Right cardiac atrium (tissue), 5 donors: ENCODE measurements around the gene COL5A1. TPM values are rescaled to one million over a fixed set of nuclear protein-coding genes. Genes with fewer than 3 reads are reported as not detected.

ENCODE experiments used
- ATAC-seq, 2 donors: fragments of 200-7000 bp; cut with Tn5 transposase; one replicate each; pipeline versions ENCODE4 v1.8.0 to v1.9.1; 2020; ENCODE audit warnings: moderate library complexity in 2 of 2, mild to moderate bottlenecking in 1 of 2
- DNase-seq, 3 donors: peaks; one replicate each; pipeline ENCODE4 v3.0.0-alpha.2; 2020
- H3K27ac ChIP-seq: one replicate; pipeline ENCODE4 v1.5.1; 2013; ENCODE audit warnings: mild to moderate bottlenecking, low read length, control low read depth, moderate library complexity
- H3K27me3 ChIP-seq: one replicate; pipeline ENCODE4 v1.6.1; 2013; ENCODE audit not compliant: control insufficient read depth, insufficient read depth
- H3K4me1 ChIP-seq: one replicate; pipeline ENCODE4 v1.6.1; 2013; ENCODE audit warnings: low read length; ENCODE audit not compliant: control insufficient read depth, insufficient read depth
- H3K4me3 ChIP-seq: one replicate; pipeline ENCODE4 v1.5.1; 2013; ENCODE audit warnings: low read length, control low read depth
- H3K9me3 ChIP-seq: one replicate; pipeline ENCODE4 v1.6.1; 2013; ENCODE audit warnings: low read length; ENCODE audit not compliant: control insufficient read depth
- WGBS: extraction: QIAGEN DNeasy Blood & Tissue Kit; methylation state at CpG from one replicate; pipeline ENCODE4 v1.1.7; 2013; 5-methylcytosine and 5-hydroxymethylcytosine counted together
- intact Hi-C, 4 donors: fragments of 100-400 bp; cut with DNase I; formaldehyde crosslinking; loops; one replicate each; pipeline versions ENCODE4 v1.11.0 to v1.14.0; 2022 to 2023
- polyA plus RNA-seq: library from polyadenylated mRNA; stranded (reverse); fragments of 200-250 nt; gene quantifications from one replicate; pipeline ENCODE4 v1.2.3, GENCODE V29; 2013
- total RNA-seq, 4 donors: library from RNA; stranded (reverse); fragmentation: NEBNext Ultra II Directional; extraction: Animal tissue kit (Norgen Biotek cat#: 25700); gene quantifications; one replicate each; pipeline ENCODE4 v1.2.1, GENCODE V29; 2021
- donor health status: healthy with polysubstance abuse.
- donor health status: DM: no; HTN: yes; CAD: no.
- donor health status: DM: no; HTN: no; CAD: no.
- donor health status: DM: no; HTN: yes; CAD: no; lungs with severe emphysema.
- donor health status: DM: yes; HTN: yes; CAD: no.

The COL5A1 gene
- total and polyA plus RNA-seq, 5 donors, result 15.4 to 35.8 (median 22.7) TPM

- Histone ChIP-seq H3K27me3 (no peaks in the 10 kb centered on the region), H3K9me3 (no peaks in the 10 kb centered on the region), H3K4me1 (no peaks in the 10 kb centered on the region), H3K27ac (no peak overlapping the region), H3K4me3 (no peak overlapping the region)
- 93% methylated on average over 5 of the region's 5 CpGs for WGBS
- DNase-seq (no peak), ATAC-seq (no peak)
- intact Hi-C loops, result no loop called here
These were observed 110.0 kb downstream of the COL5A1 start for GRCh38 chr9:134751622-134752021.

- ATAC-seq (no peak), DNase-seq (no peak)
- Histone ChIP-seq H3K4me3 (no peak overlapping the region), H3K9me3 (no peaks in the 10 kb centered on the region), H3K27ac (no peak overlapping the region), H3K4me1 (no peaks in the 10 kb centered on the region), H3K27me3 (no peaks in the 10 kb centered on the region)
- WGBS, result 79% methylated on average over 16 of the region's 16 CpGs
- intact Hi-C loops, result no loop called here
These were observed 111.0 kb downstream of the COL5A1 start for GRCh38 chr9:134752471-134753168.

GRCh38 chr9:134753191-134753590, 111.6 kb downstream of the COL5A1 start:
- Histone ChIP-seq H3K27me3 (no peaks in the 10 kb centered on the region), H3K9me3 (no peaks in the 10 kb centered on the region), H3K27ac (no peak overlapping the region), H3K4me1 (no peaks in the 10 kb centered on the region), H3K4me3 (no peak overlapping the region)
- DNase-seq (no peak), ATAC-seq (no peak)
- 95% methylated on average over 11 of the region's 11 CpGs for WGBS
- intact Hi-C loops, result no loop called here

- WGBS, result 90% methylated on average over 14 of the region's 14 CpGs
- no peak overlapping the region for H3K4me3 ChIP-seq
- H3K27me3 ChIP-seq, result no peaks in the 10 kb centered on the region
- intact Hi-C loops, result no loop called here
- no peaks in the 10 kb centered on the region for H3K9me3 ChIP-seq
- H3K27ac ChIP-seq, result no peak overlapping the region
- DNase-seq, result no peak
- no peak for ATAC-seq
- H3K4me1 ChIP-seq, result no peaks in the 10 kb centered on the region
These were observed 113.8 kb downstream of the COL5A1 start for GRCh38 chr9:134755221-134755907.

- no peak overlapping the region for H3K4me3 ChIP-seq
- WGBS, result 89% methylated on average over 10 of the region's 10 CpGs
- ATAC-seq (no peak), DNase-seq (no peak)
- no peaks in the 10 kb centered on the region for H3K4me1 ChIP-seq
- no peaks in the 10 kb centered on the region for H3K9me3 ChIP-seq
- intact Hi-C loops, result no loop called here
- H3K27ac ChIP-seq, result no peak overlapping the region
- H3K27me3 ChIP-seq, result no peaks in the 10 kb centered on the region
These were observed 114.5 kb downstream of the COL5A1 start for GRCh38 chr9:134756098-134756497.

GRCh38 chr9:134757216-134757975, 115.8 kb downstream of the COL5A1 start:
- no peak for DNase-seq
- no peaks in the 10 kb centered on the region for H3K4me1 ChIP-seq
- WGBS, result 87% methylated on average over 26 of the region's 26 CpGs
- no peak for ATAC-seq
- H3K27me3 ChIP-seq, result no peaks in the 10 kb centered on the region
- no peaks in the 10 kb centered on the region for H3K9me3 ChIP-seq
- intact Hi-C loops, result no loop called here
- no peak overlapping the region for H3K27ac ChIP-seq
- H3K4me3 ChIP-seq, result no peak overlapping the region

- no peaks in the 10 kb centered on the region for H3K4me1 ChIP-seq
These were observed 117.5 kb downstream of the COL5A1 start for GRCh38 chr9:134758949-134759607.

GRCh38 chr9:134759913-134760312, 118.3 kb downstream of the COL5A1 start:
- ATAC-seq (no peak), DNase-seq (no peak)
- no peaks in the 10 kb centered on the region for H3K27me3 ChIP-seq
- WGBS, result 96% methylated on average over 8 of the region's 8 CpGs
- H3K9me3 ChIP-seq, result no peaks in the 10 kb centered on the region
- no peak overlapping the region for H3K4me3 ChIP-seq
- no peaks in the 10 kb centered on the region for H3K4me1 ChIP-seq
- intact Hi-C loops, result no loop called here
- no peak overlapping the region for H3K27ac ChIP-seq

More at GRCh38 chr9:134758949-134759607, 117.5 kb downstream of the COL5A1 start:
- no peaks in the 10 kb centered on the region for H3K27me3 ChIP-seq
- H3K27ac ChIP-seq, result no peak overlapping the region
- intact Hi-C loops, result no loop called here
- no peak for DNase-seq
- WGBS, result 83% methylated on average over 9 of the region's 9 CpGs
- no peaks in the 10 kb centered on the region for H3K9me3 ChIP-seq
- no peak overlapping the region for H3K4me3 ChIP-seq
- no peak for ATAC-seq

GRCh38 chr9:134760750-134761420, 119.3 kb downstream of the COL5A1 start:
- H3K27me3 ChIP-seq, result no peaks in the 10 kb centered on the region
- H3K4me1 ChIP-seq, result no peaks in the 10 kb centered on the region
- intact Hi-C loops, result no loop called here
- no peak for ATAC-seq
- WGBS, result 95% methylated on average over 18 of the region's 18 CpGs
- H3K9me3 ChIP-seq, result no peaks in the 10 kb centered on the region
- no peak for DNase-seq
- H3K27ac ChIP-seq, result no peak overlapping the region
- H3K4me3 ChIP-seq, result no peak overlapping the region

GRCh38 chr9:134764473-134765269, 123.1 kb downstream of the COL5A1 start:
- Histone ChIP-seq H3K4me1 (no peaks in the 10 kb centered on the region), H3K27ac (no peak overlapping the region), H3K4me3 (no peak overlapping the region), H3K27me3 (no peaks in the 10 kb centered on the region), H3K9me3 (no peaks in the 10 kb centered on the region)
- ATAC-seq (no peak), DNase-seq (peak in 1 of 3 donors; percentile 26)
- intact Hi-C loops, result no loop called here
- 93% methylated on average over 21 of the region's 21 CpGs for WGBS
